OCI-LY3 (cell line): ENCODE data around the gene ITGBL1.

Experiments used
- EZH2phosphoT487 ChIP-seq: fragments of 200-600 bp; shearing (Covaris generic); IDR thresholded peaks from 2 replicates; pipeline ENCODE4 v1.6.1; 2018; ENCODE audit warnings: antibody characterized with exemption, mixed run types, low read depth
- TF ChIP-seq, protein P1 (sequence below): fragments of 200-600, 300-600 bp; sonication (generic); IDR thresholded peaks from 2 replicates; pipeline ENCODE4 v1.5.1; 2014; ENCODE audit warnings: antibody characterized with exemption, low read length, low read depth

DNA sequence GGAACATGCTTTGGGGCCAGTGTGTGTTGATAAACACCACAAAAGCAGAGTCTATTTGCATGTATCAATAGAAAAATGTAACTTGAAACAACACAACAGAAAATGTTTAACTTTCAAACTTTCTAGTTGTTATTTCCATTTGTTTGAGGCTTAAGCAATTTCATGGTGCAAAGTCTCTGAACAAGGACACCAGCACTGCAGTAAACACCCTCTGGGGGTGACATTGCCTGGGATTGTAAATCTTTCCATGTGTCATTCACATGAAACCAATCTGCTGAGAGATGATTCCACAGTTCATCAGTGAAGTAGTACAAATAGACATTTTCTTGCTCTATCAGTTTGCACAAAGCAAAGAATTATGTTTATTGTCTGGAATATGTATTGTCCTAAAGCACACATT lies 124.5 kb downstream of the ITGBL1 start:
- TF ChIP-seq, protein P1, sequence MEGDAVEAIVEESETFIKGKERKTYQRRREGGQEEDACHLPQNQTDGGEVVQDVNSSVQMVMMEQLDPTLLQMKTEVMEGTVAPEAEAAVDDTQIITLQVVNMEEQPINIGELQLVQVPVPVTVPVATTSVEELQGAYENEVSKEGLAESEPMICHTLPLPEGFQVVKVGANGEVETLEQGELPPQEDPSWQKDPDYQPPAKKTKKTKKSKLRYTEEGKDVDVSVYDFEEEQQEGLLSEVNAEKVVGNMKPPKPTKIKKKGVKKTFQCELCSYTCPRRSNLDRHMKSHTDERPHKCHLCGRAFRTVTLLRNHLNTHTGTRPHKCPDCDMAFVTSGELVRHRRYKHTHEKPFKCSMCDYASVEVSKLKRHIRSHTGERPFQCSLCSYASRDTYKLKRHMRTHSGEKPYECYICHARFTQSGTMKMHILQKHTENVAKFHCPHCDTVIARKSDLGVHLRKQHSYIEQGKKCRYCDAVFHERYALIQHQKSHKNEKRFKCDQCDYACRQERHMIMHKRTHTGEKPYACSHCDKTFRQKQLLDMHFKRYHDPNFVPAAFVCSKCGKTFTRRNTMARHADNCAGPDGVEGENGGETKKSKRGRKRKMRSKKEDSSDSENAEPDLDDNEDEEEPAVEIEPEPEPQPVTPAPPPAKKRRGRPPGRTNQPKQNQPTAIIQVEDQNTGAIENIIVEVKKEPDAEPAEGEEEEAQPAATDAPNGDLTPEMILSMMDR, result no peak
- TF ChIP-seq EZH2phosphoT487, result no peak
